ENCODE data around the gene THAP12. TPM values are rescaled to one million over a fixed set of nuclear protein-coding genes. Genes with fewer than 3 reads are reported as not detected.

The THAP12 gene
- total and polyA plus RNA-seq, 2 donors (not counting 1 experiment from before 2014, with no cell fraction given), result 39.5 to 57.9 TPM

DNA sequence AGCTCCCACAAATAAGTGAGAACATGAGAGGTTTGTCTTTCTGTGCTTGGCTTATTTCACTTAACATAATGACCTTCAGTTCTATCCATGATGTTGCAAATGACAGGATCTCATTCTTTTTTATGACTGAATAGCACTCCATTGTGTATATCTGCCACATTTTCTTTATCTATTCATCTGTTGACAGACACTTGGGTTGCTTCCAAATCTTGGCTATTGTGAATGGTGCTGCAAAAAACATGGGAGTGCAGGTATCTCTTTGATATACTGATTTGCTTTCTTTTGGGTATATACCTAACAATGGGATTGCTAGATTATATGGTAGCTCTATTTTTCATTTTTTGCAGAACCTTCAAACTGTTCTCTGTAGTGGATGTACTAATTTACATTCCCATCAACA, 13.5 kb upstream of the THAP12 start:
- H4K20me1 ChIP-seq (ENCODE audit: control insufficient read depth, extremely low read depth, insufficient read depth, low read length), result no peaks in the 10 kb centered on the region
- H3K9me3 ChIP-seq (ENCODE audit: control insufficient read depth, insufficient read depth, low read depth, low read length), result no peaks in the 10 kb centered on the region
- no peaks in the 10 kb centered on the region for H3K4me1 ChIP-seq (ENCODE audit: control insufficient read depth, extremely low read depth, insufficient read depth, low read length)
- H3K4me3 ChIP-seq (replicated peaks in 1 of 4; ENCODE audit: control extremely low read depth in 1 of 4, insufficient read depth in 1 of 4, low read depth in 3 of 4, low read length in 4 of 4), result no peak overlapping the region
- no peak overlapping the region for H3K9ac ChIP-seq (ENCODE audit: insufficient read depth, low read length)
- TF ChIP-seq EZH2 (IDR thresholded peaks at IDR 0.05; ENCODE audit: low read length, missing control alignments), result no peak
- TF ChIP-seq, protein P1, sequence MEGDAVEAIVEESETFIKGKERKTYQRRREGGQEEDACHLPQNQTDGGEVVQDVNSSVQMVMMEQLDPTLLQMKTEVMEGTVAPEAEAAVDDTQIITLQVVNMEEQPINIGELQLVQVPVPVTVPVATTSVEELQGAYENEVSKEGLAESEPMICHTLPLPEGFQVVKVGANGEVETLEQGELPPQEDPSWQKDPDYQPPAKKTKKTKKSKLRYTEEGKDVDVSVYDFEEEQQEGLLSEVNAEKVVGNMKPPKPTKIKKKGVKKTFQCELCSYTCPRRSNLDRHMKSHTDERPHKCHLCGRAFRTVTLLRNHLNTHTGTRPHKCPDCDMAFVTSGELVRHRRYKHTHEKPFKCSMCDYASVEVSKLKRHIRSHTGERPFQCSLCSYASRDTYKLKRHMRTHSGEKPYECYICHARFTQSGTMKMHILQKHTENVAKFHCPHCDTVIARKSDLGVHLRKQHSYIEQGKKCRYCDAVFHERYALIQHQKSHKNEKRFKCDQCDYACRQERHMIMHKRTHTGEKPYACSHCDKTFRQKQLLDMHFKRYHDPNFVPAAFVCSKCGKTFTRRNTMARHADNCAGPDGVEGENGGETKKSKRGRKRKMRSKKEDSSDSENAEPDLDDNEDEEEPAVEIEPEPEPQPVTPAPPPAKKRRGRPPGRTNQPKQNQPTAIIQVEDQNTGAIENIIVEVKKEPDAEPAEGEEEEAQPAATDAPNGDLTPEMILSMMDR (conservative IDR thresholded peaks at IDR 0.05 in 1 of 2, IDR thresholded peaks at IDR 0.05 in 1 of 2; ENCODE audit: low read depth in 1 of 2, low read length in 2 of 2), result no peak
- DNase-seq (ENCODE audit: low read depth in 2 of 2), result no peak
- no peak overlapping the region for H3K27ac ChIP-seq (ENCODE audit: insufficient read depth, low read length)
- H3K4me2 ChIP-seq (ENCODE audit: extremely low read depth, insufficient read depth, low read length), result no peak overlapping the region
- no peaks in the 10 kb centered on the region for H3K79me2 ChIP-seq (ENCODE audit: control insufficient read depth, insufficient read depth, low read length)
- no peaks in the 10 kb centered on the region for H3K27me3 ChIP-seq (ENCODE audit: control insufficient read depth, insufficient read depth, low read length)
- H3K36me3 ChIP-seq (ENCODE audit: control insufficient read depth, insufficient read depth, low read length), result no peaks in the 10 kb centered on the region
- no peak overlapping the region for H2AFZ ChIP-seq (ENCODE audit: low read length)

DNA sequence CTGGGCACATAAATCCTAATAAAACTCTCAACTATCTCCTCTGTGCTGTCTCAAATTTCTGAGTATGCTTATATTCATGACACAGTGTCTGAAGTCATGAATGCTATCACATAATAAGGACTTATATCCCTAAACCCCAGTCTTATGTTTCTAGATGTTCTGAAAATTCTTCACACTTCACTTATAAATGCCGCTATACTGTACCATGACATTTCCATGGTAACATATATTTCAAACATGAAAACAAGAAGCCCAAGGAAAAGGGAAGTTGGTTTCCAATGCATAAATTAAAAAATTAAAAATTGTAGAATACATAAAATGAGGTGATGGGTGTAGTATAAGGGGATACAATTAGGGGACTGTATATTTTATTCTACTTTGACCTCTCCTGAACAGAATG, 11.9 kb upstream of the THAP12 start:
- no peak overlapping the region for H2AFZ ChIP-seq (ENCODE audit: low read length)
- TF ChIP-seq EZH2 (IDR thresholded peaks at IDR 0.05; ENCODE audit: low read length, missing control alignments), result no peak
- TF ChIP-seq, protein P1 (conservative IDR thresholded peaks at IDR 0.05 in 1 of 2, IDR thresholded peaks at IDR 0.05 in 1 of 2; ENCODE audit: low read depth in 1 of 2, low read length in 2 of 2), result no peak
- no peak overlapping the region for H3K27ac ChIP-seq (ENCODE audit: insufficient read depth, low read length)
- H3K4me2 ChIP-seq (ENCODE audit: extremely low read depth, insufficient read depth, low read length), result no peak overlapping the region
- DNase-seq (ENCODE audit: low read depth in 2 of 2), result no peak
- no peaks in the 10 kb centered on the region for H3K36me3 ChIP-seq (ENCODE audit: control insufficient read depth, insufficient read depth, low read length)
- no peaks in the 10 kb centered on the region for H3K9me3 ChIP-seq (ENCODE audit: control insufficient read depth, insufficient read depth, low read depth, low read length)
- H4K20me1 ChIP-seq (ENCODE audit: control insufficient read depth, extremely low read depth, insufficient read depth, low read length), result no peaks in the 10 kb centered on the region
- H3K9ac ChIP-seq (ENCODE audit: insufficient read depth, low read length), result no peak overlapping the region
- H3K4me3 ChIP-seq (replicated peaks in 1 of 4; ENCODE audit: control extremely low read depth in 1 of 4, insufficient read depth in 1 of 4, low read depth in 3 of 4, low read length in 4 of 4), result no peak overlapping the region
- H3K27me3 ChIP-seq (ENCODE audit: control insufficient read depth, insufficient read depth, low read length), result no peaks in the 10 kb centered on the region
- no peaks in the 10 kb centered on the region for H3K79me2 ChIP-seq (ENCODE audit: control insufficient read depth, insufficient read depth, low read length)
- no peaks in the 10 kb centered on the region for H3K4me1 ChIP-seq (ENCODE audit: control insufficient read depth, extremely low read depth, insufficient read depth, low read length)

DNA sequence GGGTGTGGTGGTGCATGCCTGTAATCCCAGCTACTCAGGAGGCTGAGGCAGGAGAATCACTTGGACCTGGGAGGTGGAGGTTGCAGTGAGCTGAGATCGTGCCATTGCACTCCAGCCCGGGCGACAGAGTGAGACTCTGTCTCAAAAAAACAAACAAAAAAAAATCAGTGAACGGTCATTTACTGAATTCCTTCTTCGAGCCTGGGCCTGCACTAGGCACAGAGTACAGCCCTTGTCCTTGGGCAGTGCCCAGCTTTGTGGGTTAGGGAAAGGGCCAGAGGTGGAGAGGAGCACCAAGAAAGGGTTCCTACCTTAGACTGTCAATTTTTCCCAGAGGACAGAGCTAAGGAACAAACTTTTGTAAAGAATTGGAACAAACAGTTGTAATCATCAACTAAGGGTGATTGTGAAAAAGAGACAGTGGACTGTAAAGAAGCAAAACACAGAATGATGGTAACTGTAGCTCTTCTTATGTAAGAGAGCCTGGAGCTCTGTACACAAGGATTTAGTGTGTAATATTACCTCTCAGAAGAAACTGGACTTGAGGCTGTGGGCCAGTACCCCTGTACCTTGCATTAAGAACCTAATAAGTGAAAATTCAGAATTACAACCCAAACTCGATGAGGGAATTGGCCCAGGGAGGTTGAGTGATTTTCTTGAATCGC, 11.0 kb upstream of the THAP12 start:
- Histone ChIP-seq H4K20me1 (ENCODE audit: control insufficient read depth, extremely low read depth, insufficient read depth, low read length) (no peaks in the 10 kb centered on the region), H3K4me1 (ENCODE audit: control insufficient read depth, extremely low read depth, insufficient read depth, low read length) (no peaks in the 10 kb centered on the region), H3K79me2 (ENCODE audit: control insufficient read depth, insufficient read depth, low read length) (no peaks in the 10 kb centered on the region), H3K9me3 (ENCODE audit: control insufficient read depth, insufficient read depth, low read depth, low read length) (no peaks in the 10 kb centered on the region), H2AFZ (ENCODE audit: low read length) (no peak overlapping the region), H3K27ac (ENCODE audit: insufficient read depth, low read length) (no peak overlapping the region), H3K4me2 (ENCODE audit: extremely low read depth, insufficient read depth, low read length) (no peak overlapping the region), H3K27me3 (ENCODE audit: control insufficient read depth, insufficient read depth, low read length) (no peaks in the 10 kb centered on the region), H3K36me3 (ENCODE audit: control insufficient read depth, insufficient read depth, low read length) (no peaks in the 10 kb centered on the region), H3K4me3 (replicated peaks in 1 of 4; ENCODE audit: control extremely low read depth in 1 of 4, insufficient read depth in 1 of 4, low read depth in 3 of 4, low read length in 4 of 4) (no peak overlapping the region), H3K9ac (ENCODE audit: insufficient read depth, low read length) (no peak overlapping the region)
- no peak for DNase-seq (ENCODE audit: low read depth in 2 of 2)
- TF ChIP-seq EZH2 (IDR thresholded peaks at IDR 0.05; ENCODE audit: low read length, missing control alignments), result no peak
- TF ChIP-seq, protein P1 (conservative IDR thresholded peaks at IDR 0.05 in 1 of 2, IDR thresholded peaks at IDR 0.05 in 1 of 2; ENCODE audit: low read depth in 1 of 2, low read length in 2 of 2), result no peak

Data from fibroblast of lung (primary cell).